Lower leg skin (tissue), 4 donors: ENCODE measurements around the gene SETD5. TPM values are rescaled to one million over a fixed set of nuclear protein-coding genes. Genes with fewer than 3 reads are reported as not detected.

Experiments
- DNase-seq, 2 donors: peaks; one replicate each; pipeline ENCODE4 v3.0.0-alpha.2; 2019; ENCODE audit warnings: low spot score in 2 of 2
- H3K4me3 ChIP-seq: fragments of 200-600 bp; sonication (generic); 2 replicates; pipeline ENCODE4 v1.5.1; 2017; ENCODE audit warnings: mild to moderate bottlenecking, low read depth; ENCODE audit not compliant: poor library complexity, severe bottlenecking
- POLR2A ChIP-seq, 2 donors: fragments of 450-650 bp; IDR thresholded peaks; one replicate each; pipeline ENCODE4 v1.6.1; 2016 to 2017; ENCODE audit warnings: antibody characterized with exemption in 2 of 2, mild to moderate bottlenecking in 1 of 2, moderate library complexity in 1 of 2
- WGBS, 2 donors: methylation state at CpG; one replicate each; pipeline ENCODE4 v1.1.5; 2018; 5-methylcytosine and 5-hydroxymethylcytosine counted together
- intact Hi-C: fragments of 100-400 bp; cut with DNase I; formaldehyde crosslinking; loops from one replicate; pipeline ENCODE4 v1.15.0; 2023; ENCODE audit warnings: low total_unique reads
- total RNA-seq, 4 donors: library from RNA; depleted of rRNA; stranded (reverse); fragments of >200 nt; gene quantifications; one replicate each; pipeline ENCODE4 v1.1.0, GENCODE V29; 2016
- TF ChIP-seq, protein P1 (sequence below), 3 donors: fragments of 450-650 bp; IDR thresholded peaks; one replicate each; pipeline ENCODE4 v1.5.1; 2016; ENCODE audit warnings: antibody characterized with exemption in 3 of 3, mild to moderate bottlenecking in 3 of 3, moderate library complexity in 2 of 3

SETD5 gene
- total RNA-seq, 4 donors from 2014 or later = 77.8 to 88.1 (median 80.3) TPM

DNA sequence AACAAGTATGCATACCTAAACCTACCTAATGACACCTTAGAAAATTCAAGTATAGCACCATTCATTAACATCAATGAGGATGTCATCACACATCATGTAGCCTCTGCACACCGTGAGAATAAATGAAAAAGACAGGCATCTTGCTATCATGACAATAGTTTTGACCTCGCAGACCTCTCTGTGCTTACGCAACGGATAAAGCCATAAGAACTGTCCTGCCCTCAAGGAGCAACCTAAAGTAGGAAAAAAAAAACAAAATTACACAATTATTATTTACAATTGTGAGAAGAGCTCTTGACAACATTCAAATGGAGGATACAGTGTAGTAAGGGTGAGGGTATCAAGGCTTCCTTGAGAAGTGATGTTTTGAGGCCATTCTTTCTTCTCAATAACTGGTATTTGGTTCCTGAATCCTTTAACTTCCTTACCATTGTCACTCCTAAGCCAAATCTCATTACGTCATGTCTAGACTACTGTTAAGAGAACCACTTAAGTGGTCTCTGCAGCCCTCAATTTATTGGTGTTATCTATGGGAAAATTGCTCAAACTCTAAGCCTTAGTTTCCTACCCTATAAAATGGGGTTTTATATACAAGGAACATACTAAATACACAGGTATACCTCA is 7.0 kb upstream of the SETD5 start:
- no peak overlapping the region for H3K4me3 ChIP-seq
- intact Hi-C loops = no loop called here
- 95 to 96% methylated on average over 5 of the region's 5 CpGs for WGBS, 2 donors
- TF ChIP-seq POLR2A (IDR thresholded peaks at IDR 0.05) = no peak
- TF ChIP-seq, protein P1, sequence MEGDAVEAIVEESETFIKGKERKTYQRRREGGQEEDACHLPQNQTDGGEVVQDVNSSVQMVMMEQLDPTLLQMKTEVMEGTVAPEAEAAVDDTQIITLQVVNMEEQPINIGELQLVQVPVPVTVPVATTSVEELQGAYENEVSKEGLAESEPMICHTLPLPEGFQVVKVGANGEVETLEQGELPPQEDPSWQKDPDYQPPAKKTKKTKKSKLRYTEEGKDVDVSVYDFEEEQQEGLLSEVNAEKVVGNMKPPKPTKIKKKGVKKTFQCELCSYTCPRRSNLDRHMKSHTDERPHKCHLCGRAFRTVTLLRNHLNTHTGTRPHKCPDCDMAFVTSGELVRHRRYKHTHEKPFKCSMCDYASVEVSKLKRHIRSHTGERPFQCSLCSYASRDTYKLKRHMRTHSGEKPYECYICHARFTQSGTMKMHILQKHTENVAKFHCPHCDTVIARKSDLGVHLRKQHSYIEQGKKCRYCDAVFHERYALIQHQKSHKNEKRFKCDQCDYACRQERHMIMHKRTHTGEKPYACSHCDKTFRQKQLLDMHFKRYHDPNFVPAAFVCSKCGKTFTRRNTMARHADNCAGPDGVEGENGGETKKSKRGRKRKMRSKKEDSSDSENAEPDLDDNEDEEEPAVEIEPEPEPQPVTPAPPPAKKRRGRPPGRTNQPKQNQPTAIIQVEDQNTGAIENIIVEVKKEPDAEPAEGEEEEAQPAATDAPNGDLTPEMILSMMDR (IDR thresholded peaks at IDR 0.05) = no peak
- DNase-seq = no peak

DNA sequence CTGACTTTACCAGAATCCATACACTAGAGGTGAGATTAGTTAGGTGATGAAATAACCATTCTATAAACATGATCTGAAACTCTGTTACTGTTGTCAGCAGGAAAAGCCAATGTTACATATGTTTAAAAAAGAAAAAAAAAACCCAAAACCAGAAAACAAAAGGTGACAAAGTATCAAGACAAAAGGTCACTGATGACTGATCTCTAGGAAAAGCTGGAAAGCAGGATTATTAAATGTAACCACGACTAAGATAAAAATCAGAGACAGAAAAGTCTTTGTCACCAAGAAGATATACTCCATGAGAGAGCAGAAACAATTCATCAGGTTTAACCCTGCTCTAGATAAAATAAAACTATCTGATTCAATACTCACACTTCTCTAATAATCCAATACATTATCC is 5.4 kb upstream of the SETD5 start:
- intact Hi-C loops = no loop called here
- no peak for TF ChIP-seq POLR2A (IDR thresholded peaks at IDR 0.05)
- TF ChIP-seq, protein P1 (IDR thresholded peaks at IDR 0.05) = no peak
- DNase-seq = no peak
- WGBS, 2 donors = 18 to 21% methylated on average over 1 of the region's 1 CpG
- no peak overlapping the region for H3K4me3 ChIP-seq

- intact Hi-C loops = no loop called here
- TF ChIP-seq, protein P1 (IDR thresholded peaks at IDR 0.05) = no peak
- TF ChIP-seq POLR2A (IDR thresholded peaks at IDR 0.05) = no peak
- no peak for DNase-seq
- 4 to 5% methylated on average over 15 of the region's 15 CpGs for WGBS, 2 donors
- peak overlapping the region; percentile 49 for H3K4me3 ChIP-seq
Measured at GRCh38 chr3:9395570-9396300, 1.7 kb upstream of the SETD5 start.

GRCh38 chr3:9396301-9396631 is 1.1 kb upstream of the SETD5 start:
- peak in 1 of 2 donors; percentile 93 for DNase-seq
- no peak for TF ChIP-seq POLR2A (IDR thresholded peaks at IDR 0.05)
- TF ChIP-seq, protein P1 (IDR thresholded peaks at IDR 0.05) = no peak
- WGBS, 2 donors = 0 to 1% methylated on average over 17 of the region's 25 CpGs
- peak overlapping the region; percentile 49 for H3K4me3 ChIP-seq
- intact Hi-C loops = no loop called here

GRCh38 chr3:9396632-9397331 is 633 bp upstream of the SETD5 start:
- DNase-seq = peak; percentile 98 to 100
- no peak for TF ChIP-seq POLR2A (IDR thresholded peaks at IDR 0.05)
- TF ChIP-seq, protein P1 (IDR thresholded peaks at IDR 0.05) = no peak
- intact Hi-C loops = no loop called here
- WGBS, 2 donors = 1% methylated on average over 42 to 52 of the region's 71 CpGs
- H3K4me3 ChIP-seq = peak overlapping the region; percentile 49
